WI38 (cell line): ENCODE measurements around the gene COL4A1.

Experiments used
- H3K4me3 ChIP-seq: 2 replicates; pipeline ENCODE4 v1.5.1; 2011; ENCODE audit warnings: low read depth, mild to moderate bottlenecking, control low read depth, low read length
- TF ChIP-seq, protein P1 (sequence below): IDR thresholded peaks from 2 replicates; pipeline ENCODE4 v1.5.1; 2012; ENCODE audit warnings: low read depth, mild to moderate bottlenecking, control low read depth, low read length

COL4A1 gene

DNA sequence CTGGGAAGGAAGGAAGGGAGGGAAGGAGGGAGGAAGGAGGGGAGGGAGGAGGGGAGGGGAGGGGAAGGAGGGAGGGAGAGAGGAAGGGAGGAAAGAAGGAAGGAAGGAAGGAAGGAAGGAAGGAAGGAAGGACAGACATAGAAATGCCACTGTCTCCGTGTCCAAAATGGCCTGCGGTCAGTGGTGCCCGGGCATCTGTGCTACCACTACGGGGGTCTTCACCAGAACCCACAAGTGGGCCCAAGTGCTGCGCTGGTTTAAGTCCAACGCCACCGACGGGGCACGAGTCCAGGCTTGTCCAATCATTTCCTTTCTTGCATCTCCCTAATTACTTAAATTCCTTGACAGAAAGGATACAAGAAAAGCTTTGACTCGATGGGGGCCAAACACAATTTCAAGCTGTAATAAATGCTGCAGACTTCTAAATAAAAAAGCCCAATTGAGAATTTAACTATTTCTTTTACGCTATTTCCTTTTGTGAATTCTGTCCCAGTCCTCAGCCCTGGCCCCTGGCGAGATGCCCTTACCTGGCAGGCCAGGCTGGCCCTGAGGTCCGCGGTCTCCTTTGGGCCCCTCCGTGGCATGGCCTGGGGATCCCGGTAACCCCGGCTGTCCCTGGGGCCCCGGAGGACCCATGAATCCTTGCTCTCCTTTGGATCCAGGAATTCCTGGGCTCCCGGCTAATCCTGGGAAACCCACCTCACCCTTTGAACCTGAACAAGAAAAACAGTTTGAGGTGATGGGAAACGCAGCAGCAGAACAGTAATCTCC lies 136.8 kb downstream of the COL4A1 start:
- H3K4me3 ChIP-seq = no peak overlapping the region
- TF ChIP-seq, protein P1, sequence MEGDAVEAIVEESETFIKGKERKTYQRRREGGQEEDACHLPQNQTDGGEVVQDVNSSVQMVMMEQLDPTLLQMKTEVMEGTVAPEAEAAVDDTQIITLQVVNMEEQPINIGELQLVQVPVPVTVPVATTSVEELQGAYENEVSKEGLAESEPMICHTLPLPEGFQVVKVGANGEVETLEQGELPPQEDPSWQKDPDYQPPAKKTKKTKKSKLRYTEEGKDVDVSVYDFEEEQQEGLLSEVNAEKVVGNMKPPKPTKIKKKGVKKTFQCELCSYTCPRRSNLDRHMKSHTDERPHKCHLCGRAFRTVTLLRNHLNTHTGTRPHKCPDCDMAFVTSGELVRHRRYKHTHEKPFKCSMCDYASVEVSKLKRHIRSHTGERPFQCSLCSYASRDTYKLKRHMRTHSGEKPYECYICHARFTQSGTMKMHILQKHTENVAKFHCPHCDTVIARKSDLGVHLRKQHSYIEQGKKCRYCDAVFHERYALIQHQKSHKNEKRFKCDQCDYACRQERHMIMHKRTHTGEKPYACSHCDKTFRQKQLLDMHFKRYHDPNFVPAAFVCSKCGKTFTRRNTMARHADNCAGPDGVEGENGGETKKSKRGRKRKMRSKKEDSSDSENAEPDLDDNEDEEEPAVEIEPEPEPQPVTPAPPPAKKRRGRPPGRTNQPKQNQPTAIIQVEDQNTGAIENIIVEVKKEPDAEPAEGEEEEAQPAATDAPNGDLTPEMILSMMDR = no peak

- no peak overlapping the region for H3K4me3 ChIP-seq
- TF ChIP-seq, protein P1 = no peak
Measured at GRCh38 chr13:110168999-110169933, 137.7 kb downstream of the COL4A1 start.

- TF ChIP-seq, protein P1 = no peak
- H3K4me3 ChIP-seq = no peak overlapping the region
Measured at GRCh38 chr13:110166598-110166997, 140.4 kb downstream of the COL4A1 start.

- TF ChIP-seq, protein P1 = no peak
- H3K4me3 ChIP-seq = no peak overlapping the region
Measured at GRCh38 chr13:110164706-110165105, 142.3 kb downstream of the COL4A1 start.

- TF ChIP-seq, protein P1 = no peak
- no peak overlapping the region for H3K4me3 ChIP-seq
Measured at GRCh38 chr13:110162866-110163658, 143.9 kb downstream of the COL4A1 start.

DNA sequence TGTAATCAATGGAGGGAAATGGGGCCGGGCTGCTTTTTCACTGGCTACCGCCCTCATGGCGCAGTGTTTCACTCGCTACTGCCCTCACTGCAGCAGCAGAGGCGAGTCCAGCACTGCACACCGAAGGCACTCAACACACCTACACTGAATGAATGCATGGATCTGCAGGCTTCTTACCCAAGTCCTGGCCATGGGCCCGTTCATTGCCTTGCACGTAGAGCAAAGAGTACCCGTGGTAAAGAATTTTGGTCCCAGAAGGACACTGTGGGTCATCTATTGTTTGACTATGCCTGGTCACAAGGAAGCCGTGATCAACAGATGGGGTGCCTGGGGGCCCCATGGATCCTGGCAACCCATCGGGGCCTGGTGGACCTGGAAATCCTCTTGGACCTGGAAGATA lies 144.9 kb downstream of the COL4A1 start:
- TF ChIP-seq, protein P1 = no peak
- H3K4me3 ChIP-seq = no peak overlapping the region
